SK-N-SH treated with all-trans-retinoic acid at 6 μM for 48 hours (cell line): ENCODE data around the gene PGM1.

Experiments used
- ARNTL ChIP-seq: fragments of 450-650 bp; formaldehyde crosslinking; IDR thresholded peaks from 2 replicates; pipeline ENCODE4 v1.5.0; 2020; ENCODE audit warnings: low read depth, mild to moderate bottlenecking, moderate library complexity, borderline replicate concordance
- GLIS3 ChIP-seq: fragments of 250-450 bp; sonication (Bioruptor Pico); IDR thresholded peaks from 2 replicates; pipeline ENCODE4 v1.5.0; 2020; ENCODE audit warnings: mild to moderate bottlenecking, moderate library complexity
- ZFP3 ChIP-seq: fragments of 250-450 bp; sonication (Bioruptor Pico); IDR thresholded peaks from 2 replicates; pipeline ENCODE4 v1.5.0; 2020; ENCODE audit warnings: mild to moderate bottlenecking, moderate library complexity

DNA sequence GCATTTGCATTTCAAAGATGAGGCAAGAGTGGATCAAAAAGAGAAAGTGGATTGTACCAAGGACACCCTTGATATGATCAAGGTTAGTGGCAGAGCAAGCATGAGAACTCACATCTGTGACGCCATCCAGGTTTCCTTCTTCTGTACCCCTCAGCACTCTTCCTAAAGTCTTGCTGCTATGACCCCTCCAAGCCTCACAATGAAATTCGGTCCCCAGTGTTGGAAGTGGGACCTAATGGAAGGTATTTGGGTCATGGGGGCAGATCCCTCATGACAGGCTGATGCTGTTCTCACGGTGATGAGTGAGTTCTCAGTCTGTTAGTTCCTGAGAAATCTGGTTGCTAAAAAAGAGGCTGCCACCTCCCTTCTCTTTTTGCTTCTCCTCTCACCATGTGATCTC, 86.4 kb downstream of the PGM1 start:
- TF ChIP-seq ZFP3 (CRISPR knock-in tag) (no peak), GLIS3 (CRISPR knock-in tag) (no peak), ARNTL (CRISPR knock-in tag) (no peak)
